Sigmoid colon (tissue), 7 donors: ENCODE results near the gene SLC1A2. TPM values are rescaled to one million over a fixed set of nuclear protein-coding genes. Genes with fewer than 3 reads are reported as not detected.
A peak's percentile ranks its signal among the peaks of the same experiment; 100 is the strongest.

Experiments
- DNase-seq: peaks from one replicate; pipeline ENCODE4 v3.0.0-alpha.2; 2019
- H3K27ac ChIP-seq, 4 donors: fragments of 200-600 bp; sonication (generic); one replicate each; pipeline ENCODE4 v1.5.1; 2016 to 2019; ENCODE audit warnings: mild to moderate bottlenecking in 1 of 4
- H3K27me3 ChIP-seq, 3 donors: fragments of 200-600 bp; sonication (generic); one replicate each; pipeline ENCODE4 v1.5.1; 2019; ENCODE audit warnings: mild to moderate bottlenecking in 1 of 3
- H3K36me3 ChIP-seq, 4 donors: fragments of 200-600 bp; sonication (generic); one replicate each; pipeline ENCODE4 v1.5.1; 2016 to 2019
- H3K4me1 ChIP-seq, 4 donors: fragments of 200-600 bp; sonication (generic); one replicate each; pipeline ENCODE4 v1.5.1; 2017 to 2019
- H3K4me3 ChIP-seq, 4 donors: fragments of 200-600 bp; sonication (generic); one replicate each; pipeline ENCODE4 v1.5.1; 2017 to 2019; ENCODE audit warnings: mild to moderate bottlenecking in 2 of 4, moderate library complexity in 1 of 4
- H3K9me3 ChIP-seq, 4 donors: fragments of 200-600 bp in 3 of 4; sonication (generic) in 3 of 4; one replicate each; pipeline versions ENCODE4 v1.5.1 to v1.6.1; 2013 to 2019
- CTCF ChIP-seq, 4 experiments: fragments of 450-650 bp in 3 of 4; fragments of 200-600 bp in 1 of 4; IDR thresholded peaks; one replicate each; pipeline ENCODE4 v1.5.1; 2016 to 2019; ENCODE audit warnings: antibody characterized with exemption in 4 of 4, mild to moderate bottlenecking in 3 of 4, moderate library complexity in 2 of 4
- EP300 ChIP-seq, 4 donors: sonication (generic); formaldehyde crosslinking; IDR thresholded peaks; one replicate each; pipeline ENCODE4 v1.6.1; 2017; ENCODE audit warnings: antibody characterized with exemption in 4 of 4
- POLR2A ChIP-seq, 2 donors: fragments of 450-650 bp; IDR thresholded peaks; one replicate each; pipeline ENCODE4 v1.6.1; 2016; ENCODE audit warnings: antibody characterized with exemption in 2 of 2, mild to moderate bottlenecking in 2 of 2, moderate library complexity in 2 of 2
- POLR2AphosphoS5 ChIP-seq, 4 donors: sonication (generic); formaldehyde crosslinking; IDR thresholded peaks; one replicate each; pipeline ENCODE4 v1.6.1; 2017; ENCODE audit warnings: antibody characterized with exemption in 4 of 4
- WGBS, 2 donors: extraction: QIAGEN DNeasy Blood & Tissue Kit; methylation state at CpG; one replicate each; pipeline ENCODE4 v1.1.7; 2013; 5-methylcytosine and 5-hydroxymethylcytosine counted together
- intact Hi-C: fragments of 100-400 bp; cut with DNase I; formaldehyde crosslinking; loops from one replicate; pipeline ENCODE4 v1.15.1; 2023
- polyA plus RNA-seq, 3 donors: library from polyadenylated mRNA; stranded (reverse); fragments of 200-250 nt; gene quantifications; one replicate each; pipeline ENCODE4 v1.2.3, GENCODE V29; 2013
- total RNA-seq, 4 donors: library from RNA; depleted of rRNA; stranded (reverse); fragments of >200 nt; gene quantifications; one replicate each; pipeline ENCODE4 v1.1.0, GENCODE V29; 2016
- donor health status: healthy with polysubstance abuse.
- donor health status: Bipolar disorder and iron deficiency.
- donor health status: healthy.

Gene SLC1A2
- total and polyA plus RNA-seq, 7 donors: 0.14 to 2.2 (median 0.48) TPM; not detected in 1

DNA sequence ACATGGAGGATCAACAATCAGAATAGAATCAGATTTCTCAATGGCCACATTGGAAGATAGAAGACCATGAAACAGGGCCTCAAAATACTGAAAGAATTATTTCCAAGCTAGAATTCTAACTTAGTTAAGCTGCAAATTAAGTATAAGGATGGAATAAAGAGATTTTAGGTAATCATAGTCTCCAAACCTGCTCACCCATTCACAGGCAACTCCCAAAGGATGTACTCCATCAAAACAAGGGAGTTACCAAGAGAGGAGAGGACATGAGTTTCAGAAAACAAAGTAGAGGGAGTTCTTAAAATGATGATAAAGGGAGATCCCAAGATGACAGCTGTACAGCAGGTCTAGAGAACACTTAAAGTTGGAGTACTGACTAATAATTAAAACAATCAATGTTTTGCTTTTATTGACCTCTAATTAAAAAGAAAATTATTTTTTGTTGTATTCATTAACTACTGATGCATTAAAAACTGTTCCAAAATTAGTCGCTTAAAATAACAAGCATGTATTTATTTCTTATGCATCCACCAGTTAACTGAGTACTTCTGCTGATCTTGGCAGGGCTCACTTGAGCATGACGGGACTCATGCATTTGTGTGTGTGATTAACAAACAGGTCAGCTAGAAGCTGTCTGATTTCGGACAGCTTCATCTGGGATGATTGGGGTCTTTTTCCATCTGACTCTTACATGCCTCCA lies 184.8 kb downstream of the SLC1A2 start:
- intact Hi-C loops: loop anchor here (10.0 kb wide), 2 partner anchors 240 to 310 kb away; no protein-coding TSS in a partner anchor

GRCh38 chr11:35233518-35233917 lies 185.8 kb downstream of the SLC1A2 start:
- H3K9me3 ChIP-seq: no peaks in the 10 kb centered on the region
- H3K27me3 ChIP-seq: no peaks in the 10 kb centered on the region
- H3K27ac ChIP-seq: peak overlapping the region; percentile 43 to 71 (median 64)
- TF ChIP-seq POLR2A (IDR thresholded peaks at IDR 0.05) (no peak), POLR2AphosphoS5 (IDR thresholded peaks at IDR 0.05) (no peak), CTCF (IDR thresholded peaks at IDR 0.05) (no peak), EP300 (IDR thresholded peaks at IDR 0.05) (no peak)
- 92 to 98% methylated on average over 1 of the region's 1 CpG for WGBS, 2 donors
- H3K4me1 ChIP-seq: peaks cover 0 to 19% (median 13%) of the 10 kb centered on the region in 4 donors
- H3K4me3 ChIP-seq: no peak overlapping the region
- intact Hi-C loops: loop anchor here (10.0 kb wide), 2 partner anchors 239 to 309 kb away; no protein-coding TSS in a partner anchor
- no peak for DNase-seq
- H3K36me3 ChIP-seq: peaks cover 0 to 31% (median 3%) of the 10 kb centered on the region in 4 donors

More for the DNA sequence above, 184.8 kb downstream of the SLC1A2 start:
- no peak for DNase-seq
- Histone ChIP-seq H3K4me1 (peaks cover 0 to 26% (median 19%) of the 10 kb centered on the region in 4 donors), H3K27ac (no peak overlapping the region), H3K9me3 (no peaks in the 10 kb centered on the region), H3K27me3 (no peaks in the 10 kb centered on the region), H3K36me3 (peaks cover 0 to 21% (median 2%) of the 10 kb centered on the region in 4 donors), H3K4me3 (no peak overlapping the region)
- no peak for TF ChIP-seq CTCF (IDR thresholded peaks at IDR 0.05)
- no peak for TF ChIP-seq EP300 (IDR thresholded peaks at IDR 0.05)
- no peak for TF ChIP-seq POLR2A (IDR thresholded peaks at IDR 0.05)
- WGBS, 2 donors: 95 to 96% methylated on average over 3 of the region's 3 CpGs

GRCh38 chr11:35232891-35233330 lies 186.4 kb downstream of the SLC1A2 start:
- H3K9me3 ChIP-seq: no peaks in the 10 kb centered on the region
- no peak for DNase-seq
- H3K27ac ChIP-seq: peak overlapping the region; percentile 43 to 71 (median 64)
- TF ChIP-seq POLR2AphosphoS5 (IDR thresholded peaks at IDR 0.05): peak in 1 of 4 donors; percentile 33
- no peak for TF ChIP-seq POLR2A (IDR thresholded peaks at IDR 0.05)
- TF ChIP-seq EP300 (IDR thresholded peaks at IDR 0.05): no peak
- no peak for TF ChIP-seq CTCF (IDR thresholded peaks at IDR 0.05)
- intact Hi-C loops: loop anchor here (10.0 kb wide), 2 partner anchors 238 to 308 kb away; no protein-coding TSS in a partner anchor
- WGBS, 2 donors: 81 to 84% methylated on average over 4 of the region's 4 CpGs
- H3K4me1 ChIP-seq: peaks cover 0 to 25% (median 16%) of the 10 kb centered on the region in 4 donors
- no peak overlapping the region for H3K4me3 ChIP-seq
- H3K36me3 ChIP-seq: peaks cover 0 to 32% (median 3%) of the 10 kb centered on the region in 4 donors
- no peaks in the 10 kb centered on the region for H3K27me3 ChIP-seq

DNA sequence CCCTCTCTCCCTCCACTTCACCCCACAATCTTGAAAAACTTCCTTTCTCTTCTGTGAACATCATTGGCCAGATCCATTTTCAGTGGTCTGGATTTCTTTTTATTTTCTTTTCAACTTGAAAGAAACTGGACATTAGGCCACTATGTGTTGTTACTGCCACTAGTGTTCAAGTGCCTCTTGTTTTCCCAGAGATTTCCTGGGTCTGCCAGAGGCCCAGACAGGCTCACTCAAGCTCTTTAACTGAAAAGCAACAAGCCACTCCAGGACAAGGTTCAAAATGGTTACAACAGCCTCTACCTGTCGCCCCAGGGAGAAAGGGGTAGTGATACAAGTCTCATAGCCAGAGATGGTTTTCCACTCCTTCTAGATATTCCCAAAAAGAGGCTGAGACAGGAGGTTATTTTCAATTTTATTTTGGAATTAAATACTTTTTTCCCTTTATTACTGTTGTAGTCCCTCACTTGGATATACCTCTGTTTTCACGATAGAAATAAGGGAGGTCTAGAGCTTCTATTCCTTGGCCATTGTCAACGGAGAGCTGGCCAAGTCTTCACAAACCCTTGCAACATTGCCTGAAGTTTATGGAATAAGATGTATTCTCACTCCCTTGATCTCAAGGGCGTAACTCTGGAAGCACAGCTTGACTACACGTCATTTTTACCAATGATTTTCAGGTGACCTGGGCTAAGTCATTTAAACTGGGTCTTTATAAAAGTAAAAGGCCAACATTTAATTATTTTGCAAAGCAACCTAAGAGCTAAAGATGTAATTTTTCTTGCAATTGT lies 188.1 kb downstream of the SLC1A2 start:
- intact Hi-C loops: loop anchor here (10.0 kb wide), 2 partner anchors 236 to 306 kb away; no protein-coding TSS in a partner anchor
- Histone ChIP-seq H3K4me3 (no peak overlapping the region), H3K9me3 (no peaks in the 10 kb centered on the region), H3K4me1 (peaks cover 0 to 36% (median 22%) of the 10 kb centered on the region in 4 donors), H3K27ac (peak overlapping the region in 2 of 4 donors; percentile 68 to 71), H3K27me3 (no peaks in the 10 kb centered on the region), H3K36me3 (peaks cover 0 to 32% (median 5%) of the 10 kb centered on the region in 4 donors)
- WGBS, 2 donors: 86 to 94% methylated on average over 5 of the region's 5 CpGs
- no peak for TF ChIP-seq EP300 (IDR thresholded peaks at IDR 0.05)
- no peak for TF ChIP-seq CTCF (IDR thresholded peaks at IDR 0.05)
- TF ChIP-seq POLR2A (IDR thresholded peaks at IDR 0.05): no peak
- TF ChIP-seq POLR2AphosphoS5 (IDR thresholded peaks at IDR 0.05): no peak
- DNase-seq: no peak
